SJCRH30 (cell line): ENCODE results near the gene NIPAL4. TPM values are rescaled to one million over a fixed set of nuclear protein-coding genes. Genes with fewer than 3 reads are reported as not detected.
A peak's percentile ranks its signal among the peaks of the same experiment; 100 is the strongest.

Experiments used
- DNase-seq, 2 experiments: peaks; one replicate each; pipeline ENCODE4 v3.0.0-alpha.2; 2015 to 2020
- H3K27ac ChIP-seq: fragments of 250-450 bp; sonication (Bioruptor Pico); 2 replicates; pipeline ENCODE4 v1.5.1; 2020; ENCODE audit warnings: mild to moderate bottlenecking, moderate library complexity
- H3K27me3 ChIP-seq: fragments of 250-450 bp; sonication (Bioruptor Pico); 2 replicates; pipeline ENCODE4 v1.5.1; 2020; ENCODE audit warnings: mild to moderate bottlenecking, moderate library complexity
- H3K36me3 ChIP-seq: fragments of 250-450 bp; sonication (Bioruptor Pico); 2 replicates; pipeline ENCODE4 v1.5.1; 2020; ENCODE audit warnings: mild to moderate bottlenecking, moderate library complexity
- H3K4me1 ChIP-seq: fragments of 250-450 bp; sonication (Bioruptor Pico); 2 replicates; pipeline ENCODE4 v1.5.1; 2020; ENCODE audit warnings: mild to moderate bottlenecking, moderate library complexity
- H3K4me3 ChIP-seq: fragments of 250-450 bp; sonication (Bioruptor Pico); 2 replicates; pipeline ENCODE4 v1.5.1; 2020; ENCODE audit warnings: mild to moderate bottlenecking, moderate library complexity
- H3K9me3 ChIP-seq: fragments of 250-450 bp; sonication (Bioruptor Pico); replicated peaks from 2 replicates; pipeline ENCODE4 v1.5.1; 2020; ENCODE audit warnings: mild to moderate bottlenecking, moderate library complexity
- total RNA-seq: library from RNA; depleted of rRNA; stranded (reverse); fragments of >200 nt; shearing (Covaris generic); gene quantifications from 2 replicates; pipeline ENCODE4 v1.2.3, GENCODE V29; 2014; rRNA removed

The NIPAL4 gene
- total RNA-seq, 1 experiment from 2014 or later, result not detected

DNA sequence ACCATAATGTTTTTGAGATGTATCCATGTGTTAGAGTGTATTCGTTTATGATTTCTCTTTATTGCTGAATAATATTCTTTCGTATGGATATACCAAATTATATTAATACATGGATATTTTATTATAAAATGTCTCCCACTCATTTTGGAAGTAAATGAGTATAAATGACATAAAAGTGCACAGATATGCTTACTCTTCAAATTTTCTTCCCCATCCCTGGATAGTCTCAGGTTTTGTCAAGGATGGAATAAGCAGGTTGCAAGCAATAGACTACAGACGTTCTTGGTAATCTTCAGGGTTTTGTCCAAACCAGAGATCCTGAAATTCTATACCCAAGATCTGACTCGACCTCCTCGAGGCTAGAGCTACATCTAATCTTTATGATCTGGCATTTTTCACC, 50.7 kb downstream of the NIPAL4 start:
- Histone ChIP-seq H3K4me1 (peaks cover 66% of the 10 kb centered on the region), H3K27me3 (no peaks in the 10 kb centered on the region), H3K9me3 (no peaks in the 10 kb centered on the region), H3K36me3 (peaks cover 29% of the 10 kb centered on the region), H3K27ac (peak overlapping the region; percentile 84), H3K4me3 (no peak overlapping the region)
- DNase-seq, result no peak

DNA sequence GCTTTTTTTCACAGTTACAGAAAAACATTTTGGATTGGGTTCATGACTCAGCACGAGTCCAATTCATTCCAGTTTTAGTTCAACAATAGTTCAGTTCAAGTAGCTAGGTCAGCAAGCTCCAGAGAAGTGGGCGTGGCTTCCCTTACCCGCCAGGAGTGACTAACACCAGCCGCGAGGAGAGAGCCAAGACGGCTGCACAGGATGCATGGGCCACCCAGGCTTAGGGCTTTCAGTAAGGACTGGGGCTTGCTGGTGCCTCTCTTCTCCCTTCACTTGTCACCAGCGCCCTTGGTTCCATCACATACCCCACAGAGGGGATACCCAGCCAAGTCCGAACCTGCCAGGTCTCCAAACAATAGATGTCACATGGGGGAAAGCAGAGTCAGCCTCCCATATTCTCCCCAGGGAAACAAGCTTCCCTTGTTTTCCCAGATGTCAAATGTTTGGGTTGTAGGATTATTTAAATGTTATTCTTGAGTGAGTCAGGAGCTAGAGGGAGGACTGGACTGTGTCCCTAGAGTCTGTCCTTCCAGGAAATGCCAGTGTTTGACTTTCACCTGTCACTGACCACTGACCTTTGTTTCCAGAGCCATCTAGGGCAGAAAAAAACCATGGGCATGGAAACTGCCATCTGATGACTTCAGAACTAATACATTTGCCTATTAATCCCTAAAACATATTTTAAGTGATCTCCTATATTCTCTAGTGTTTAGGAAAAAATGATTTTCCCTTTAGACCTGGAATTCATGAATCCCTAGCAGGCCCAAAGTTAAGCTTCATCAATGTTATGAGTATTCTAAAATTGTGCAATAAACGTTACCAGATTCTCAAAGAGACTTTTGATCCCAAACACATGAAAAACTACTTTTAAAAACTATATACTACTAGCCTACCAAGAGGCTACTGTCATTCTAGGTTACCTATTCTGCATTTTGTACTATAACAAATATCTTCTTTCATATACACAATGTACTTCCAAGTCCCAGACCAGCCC, 51.9 kb downstream of the NIPAL4 start:
- Histone ChIP-seq H3K4me3 (no peak overlapping the region), H3K27ac (peak overlapping the region; percentile 84), H3K27me3 (no peaks in the 10 kb centered on the region), H3K36me3 (peaks cover 29% of the 10 kb centered on the region), H3K9me3 (no peaks in the 10 kb centered on the region), H3K4me1 (peaks cover 66% of the 10 kb centered on the region)
- DNase-seq, result peak; percentile 97 to 98

DNA sequence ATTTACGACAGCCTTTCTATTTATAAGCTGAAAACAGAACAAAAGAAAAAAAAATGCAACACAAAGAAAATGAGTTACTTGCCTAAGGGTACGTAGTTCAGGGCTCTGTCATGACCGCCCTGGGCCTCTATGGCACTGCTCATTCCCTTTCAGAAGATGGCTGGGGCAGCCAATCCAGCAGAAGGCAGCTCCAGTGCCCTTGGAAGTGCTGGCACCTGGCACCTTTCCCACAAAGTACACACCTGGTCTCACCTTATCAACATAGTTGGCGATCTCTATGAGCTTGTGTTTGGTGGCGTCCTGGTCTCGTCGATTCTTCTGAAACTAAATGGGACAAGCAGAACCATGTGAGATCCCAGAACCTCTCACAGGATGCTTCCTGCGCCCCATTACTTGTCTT, 53.2 kb downstream of the NIPAL4 start:
- peaks cover 31% of the 10 kb centered on the region for H3K36me3 ChIP-seq
- H3K4me3 ChIP-seq, result no peak overlapping the region
- H3K27ac ChIP-seq, result no peak overlapping the region
- H3K4me1 ChIP-seq, result peaks cover 63% of the 10 kb centered on the region
- no peaks in the 10 kb centered on the region for H3K9me3 ChIP-seq
- no peak for DNase-seq
- H3K27me3 ChIP-seq, result no peaks in the 10 kb centered on the region

DNA sequence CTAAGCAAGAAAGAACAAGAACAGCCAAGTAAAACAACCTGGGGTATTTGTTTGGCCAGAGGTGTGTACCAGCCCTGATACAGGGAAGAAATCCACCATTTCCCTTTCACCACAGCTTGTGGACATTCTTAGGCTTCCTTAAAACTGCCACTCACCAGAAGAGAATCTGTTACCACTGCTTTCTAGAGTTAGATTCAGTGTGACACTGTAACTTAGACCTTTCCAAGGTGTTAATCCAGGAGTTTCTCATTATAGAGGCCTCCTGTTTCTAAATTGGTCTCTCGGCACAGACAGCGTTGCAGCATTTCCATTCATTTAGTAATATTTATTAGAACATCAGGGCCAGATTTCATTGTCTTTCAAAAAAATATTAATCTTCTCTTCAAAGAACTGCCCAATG, 55.0 kb downstream of the NIPAL4 start:
- Histone ChIP-seq H3K4me1 (peaks cover 53% of the 10 kb centered on the region), H3K27me3 (no peaks in the 10 kb centered on the region), H3K36me3 (peaks cover 34% of the 10 kb centered on the region), H3K4me3 (no peak overlapping the region), H3K27ac (no peak overlapping the region), H3K9me3 (no peaks in the 10 kb centered on the region)
- no peak for DNase-seq

DNA sequence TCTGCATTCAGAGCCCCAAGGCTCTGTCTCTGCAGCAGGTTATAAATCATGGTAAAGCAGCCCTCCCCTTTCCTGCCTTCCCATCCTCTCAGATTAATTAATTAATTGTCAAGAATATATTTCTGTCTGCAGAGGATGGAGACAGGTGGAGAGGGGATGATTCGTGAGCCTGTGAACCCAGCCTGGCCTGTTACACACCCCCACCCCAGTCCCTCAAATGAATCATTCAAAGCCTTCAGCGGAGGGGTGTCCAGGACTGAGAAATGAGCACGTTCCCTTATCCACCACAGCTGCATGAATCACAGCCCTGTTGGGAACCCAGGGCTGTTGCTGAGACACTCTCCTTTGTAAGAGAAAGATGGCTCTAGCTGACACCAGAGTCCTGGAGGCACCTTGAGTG, 56.0 kb downstream of the NIPAL4 start:
- no peaks in the 10 kb centered on the region for H3K9me3 ChIP-seq
- H3K27me3 ChIP-seq, result no peaks in the 10 kb centered on the region
- no peak overlapping the region for H3K4me3 ChIP-seq
- peaks cover 47% of the 10 kb centered on the region for H3K4me1 ChIP-seq
- peaks cover 33% of the 10 kb centered on the region for H3K36me3 ChIP-seq
- peak; percentile 56 to 70 for DNase-seq
- peak overlapping the region; percentile 66 for H3K27ac ChIP-seq

DNA sequence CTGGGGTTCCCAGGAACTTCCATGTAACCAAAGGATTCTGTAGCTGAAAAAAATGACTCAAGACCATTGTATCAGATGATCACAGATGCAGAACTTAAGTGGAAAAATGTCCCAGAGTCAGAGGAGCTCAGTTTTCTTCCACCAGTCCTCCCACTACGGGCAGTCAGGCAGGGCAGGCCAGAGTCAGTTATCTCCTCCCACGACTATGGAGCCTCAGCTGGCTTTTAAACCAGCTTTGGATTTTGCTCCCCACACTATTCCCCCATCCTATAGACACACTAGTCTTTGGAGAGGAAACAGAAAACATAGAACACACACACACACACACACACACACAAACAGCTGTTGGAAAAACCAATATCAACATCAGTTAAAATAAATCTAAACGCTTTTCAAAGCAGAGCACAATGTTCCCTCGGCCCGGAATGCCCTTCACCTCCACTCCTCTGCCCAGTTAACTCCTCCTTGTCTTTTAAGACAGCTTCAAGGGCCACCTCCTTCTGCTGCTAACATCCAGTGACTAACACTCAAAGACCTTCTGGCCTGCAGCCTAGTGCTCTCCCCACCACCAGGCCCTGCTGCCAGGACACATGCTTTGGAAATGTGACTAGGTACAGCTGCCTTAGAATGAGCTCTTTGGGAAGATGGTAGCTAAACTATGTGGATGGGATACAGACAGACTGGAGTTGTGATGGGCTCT, 56.8 kb downstream of the NIPAL4 start:
- no peaks in the 10 kb centered on the region for H3K27me3 ChIP-seq
- DNase-seq, result peak; percentile 47 to 57
- H3K4me3 ChIP-seq, result no peak overlapping the region
- no peaks in the 10 kb centered on the region for H3K9me3 ChIP-seq
- H3K4me1 ChIP-seq, result peaks cover 41% of the 10 kb centered on the region
- peak overlapping the region; percentile 66 for H3K27ac ChIP-seq
- peaks cover 37% of the 10 kb centered on the region for H3K36me3 ChIP-seq

DNA sequence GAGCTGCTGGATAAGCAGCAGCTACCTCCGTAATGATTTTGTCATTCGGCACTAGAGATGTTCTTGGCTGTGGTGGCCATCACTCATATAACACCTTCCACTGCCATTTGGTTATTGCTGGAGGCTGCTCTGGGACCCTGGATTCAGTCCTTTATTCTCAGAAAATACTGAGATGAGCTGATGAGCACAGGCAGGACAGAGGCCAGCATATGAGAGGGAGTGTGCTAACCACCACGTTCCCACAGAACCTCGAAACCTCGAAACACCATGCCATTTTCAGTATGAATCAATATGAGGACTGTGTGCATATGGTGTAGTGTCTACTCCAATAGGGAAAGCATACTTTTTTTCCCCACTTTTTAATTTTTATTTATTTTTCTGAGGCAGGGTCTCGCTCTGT, 59.0 kb downstream of the NIPAL4 start:
- Histone ChIP-seq H3K9me3 (no peaks in the 10 kb centered on the region), H3K27ac (no peak overlapping the region), H3K36me3 (peaks cover 43% of the 10 kb centered on the region), H3K4me3 (no peak overlapping the region), H3K27me3 (no peaks in the 10 kb centered on the region), H3K4me1 (peaks cover 25% of the 10 kb centered on the region)
- no peak for DNase-seq

DNA sequence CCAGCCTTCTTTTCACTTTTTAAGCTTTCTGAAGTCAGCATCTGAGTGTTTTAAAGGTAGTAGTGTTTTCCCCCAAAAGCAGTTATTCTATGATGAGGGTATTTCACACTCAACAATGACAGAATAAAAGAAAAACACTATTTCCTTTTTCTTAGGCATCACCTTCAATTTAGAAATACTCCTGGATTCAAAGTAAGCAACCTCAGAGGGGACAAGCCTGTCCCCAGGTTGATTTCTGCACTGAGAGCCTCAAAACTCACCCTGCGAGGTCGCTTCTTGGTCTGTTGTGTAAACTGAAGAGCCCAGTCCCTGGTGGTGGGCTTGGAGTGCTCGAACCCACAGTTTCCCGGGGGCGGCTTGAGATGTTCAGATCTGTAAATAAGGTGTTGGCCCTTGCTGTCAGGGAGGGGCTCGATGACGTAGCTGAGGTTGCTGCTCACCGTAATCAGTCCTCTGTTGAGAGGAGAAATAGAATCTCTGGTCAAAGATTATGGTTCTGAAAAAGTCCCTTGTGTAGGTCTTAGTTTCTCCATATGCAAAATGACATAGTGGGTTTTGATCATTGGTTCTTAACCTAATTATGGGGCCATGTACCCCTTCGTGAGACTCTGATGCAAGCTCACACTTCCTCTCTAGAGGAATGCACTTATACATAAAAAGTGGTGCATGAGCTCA, 59.7 kb downstream of the NIPAL4 start:
- Histone ChIP-seq H3K36me3 (peaks cover 45% of the 10 kb centered on the region), H3K9me3 (no peaks in the 10 kb centered on the region), H3K27me3 (no peaks in the 10 kb centered on the region), H3K27ac (no peak overlapping the region), H3K4me1 (peaks cover 25% of the 10 kb centered on the region), H3K4me3 (no peak overlapping the region)
- no peak for DNase-seq

DNA sequence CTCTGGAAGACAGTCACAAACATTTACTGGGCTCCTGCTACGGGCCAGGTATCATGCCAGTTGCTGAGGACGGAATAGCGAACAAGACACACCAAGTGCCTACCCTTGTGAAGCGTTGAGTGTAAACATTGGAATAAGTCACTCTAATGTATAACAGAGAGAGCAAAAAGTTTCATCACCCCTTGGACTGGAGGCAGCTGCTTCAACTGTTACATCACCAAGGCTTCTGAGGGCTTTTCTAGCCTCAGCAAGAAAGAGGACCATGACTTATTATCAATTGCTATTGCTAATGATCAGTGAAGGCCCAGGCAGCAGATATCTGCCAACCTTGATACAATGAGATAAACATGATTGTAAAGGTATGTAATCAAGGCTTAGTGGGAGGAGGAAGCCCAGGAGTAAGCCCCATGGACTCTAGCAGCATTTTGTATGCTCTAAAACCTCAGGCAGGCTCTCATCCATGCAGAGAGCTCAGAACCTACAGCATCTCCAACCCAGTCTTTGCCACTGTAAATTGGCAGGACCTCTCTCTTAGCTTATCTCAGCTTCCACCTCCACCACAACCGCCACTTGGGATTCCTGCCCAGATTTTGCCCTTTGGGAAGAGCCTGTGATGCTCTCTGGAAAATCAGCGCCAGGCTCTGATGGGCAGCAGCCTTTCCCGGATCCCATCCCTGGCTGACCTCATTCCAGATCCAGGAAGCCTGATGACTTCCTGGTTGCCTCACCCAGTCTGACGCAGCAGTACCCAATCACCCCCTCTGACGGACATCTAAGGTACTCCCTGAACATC, 61.1 kb downstream of the NIPAL4 start:
- no peak overlapping the region for H3K4me3 ChIP-seq
- H3K27me3 ChIP-seq, result no peaks in the 10 kb centered on the region
- H3K4me1 ChIP-seq, result peaks cover 18% of the 10 kb centered on the region
- H3K27ac ChIP-seq, result no peak overlapping the region
- DNase-seq, result no peak
- no peaks in the 10 kb centered on the region for H3K9me3 ChIP-seq
- peaks cover 49% of the 10 kb centered on the region for H3K36me3 ChIP-seq

DNA sequence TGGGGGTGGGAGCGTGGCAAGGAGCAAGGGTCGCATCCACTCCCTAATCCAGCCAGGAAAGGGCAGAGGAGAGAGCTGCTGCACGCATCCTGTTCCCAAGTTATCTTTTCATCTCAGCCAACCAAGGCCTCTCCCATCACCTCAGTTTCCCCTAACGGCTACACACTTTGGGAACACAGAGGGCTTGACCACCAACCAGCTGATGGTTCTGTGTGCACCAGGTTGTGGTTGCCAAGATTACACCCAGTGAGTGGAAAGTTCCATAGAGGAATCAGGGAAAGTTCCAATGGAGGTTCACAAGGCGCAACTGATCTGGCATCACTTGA, 61.7 kb downstream of the NIPAL4 start:
- no peak overlapping the region for H3K27ac ChIP-seq
- H3K4me3 ChIP-seq, result no peak overlapping the region
- peaks cover 12% of the 10 kb centered on the region for H3K4me1 ChIP-seq
- peaks cover 49% of the 10 kb centered on the region for H3K36me3 ChIP-seq
- no peaks in the 10 kb centered on the region for H3K27me3 ChIP-seq
- no peak for DNase-seq
- no peaks in the 10 kb centered on the region for H3K9me3 ChIP-seq

DNA sequence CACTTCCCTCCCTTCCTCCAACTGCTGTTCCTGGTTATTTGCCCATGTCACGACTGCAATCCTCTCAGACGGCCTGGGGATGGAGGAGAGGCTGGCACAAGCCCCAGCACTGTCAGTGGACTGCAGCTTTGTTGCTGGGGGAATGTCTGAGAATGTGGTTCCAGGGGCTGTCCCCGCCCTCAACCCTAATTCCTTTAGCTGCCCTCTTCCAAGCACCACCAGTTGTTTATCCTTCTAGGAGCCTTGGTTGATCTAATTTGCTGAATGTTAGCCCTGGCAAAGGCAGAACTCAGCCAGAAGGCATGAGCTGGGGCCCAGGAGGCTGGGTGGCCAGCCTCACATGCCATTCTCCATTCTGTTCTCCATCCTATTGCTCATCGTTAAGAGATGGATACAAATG, 64.0 kb downstream of the NIPAL4 start:
- H3K27ac ChIP-seq, result no peak overlapping the region
- no peaks in the 10 kb centered on the region for H3K4me1 ChIP-seq
- DNase-seq, result no peak
- H3K36me3 ChIP-seq, result peaks cover 42% of the 10 kb centered on the region
- no peaks in the 10 kb centered on the region for H3K9me3 ChIP-seq
- no peaks in the 10 kb centered on the region for H3K27me3 ChIP-seq
- H3K4me3 ChIP-seq, result no peak overlapping the region

Other genes starting within 250 kb of the NIPAL4 start
- 1.3 and 2.8 TPM in 2 replicates for gene CYFIP2, start 194.1 kb upstream of the NIPAL4 start, total RNA-seq
- 45.1 and 50.0 TPM in 2 replicates for gene ADAM19, start 115.6 kb downstream of the NIPAL4 start, total RNA-seq
- gene SOX30, start 192.2 kb downstream of the NIPAL4 start, total RNA-seq, result 0.13 TPM in 1 of 2 replicates, not detected in the other
- not detected in 2 replicates for gene C5orf52, start 211.3 kb downstream of the NIPAL4 start, total RNA-seq